ENCODE results near the gene GALNT17.

The GALNT17 gene

DNA sequence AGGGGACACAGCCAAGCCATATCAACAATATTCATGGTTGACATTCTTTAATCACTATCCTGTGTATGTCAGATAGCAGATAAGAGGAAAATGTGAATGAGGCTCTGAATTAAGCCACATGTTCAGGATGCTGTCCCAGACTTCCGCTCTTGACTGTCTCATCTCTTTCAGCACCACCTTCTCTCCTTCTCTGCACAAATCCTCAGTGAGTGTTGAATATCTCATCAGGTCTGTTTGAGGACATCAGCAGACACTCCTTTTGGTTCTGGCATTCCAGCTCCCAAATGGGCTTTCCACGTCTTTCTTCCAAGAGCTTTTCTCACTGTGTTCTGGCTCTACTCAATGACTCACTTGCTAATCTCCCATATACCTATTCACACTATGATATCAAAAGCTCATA, 321.7 kb downstream of the GALNT17 start:
- no peak for DNase-seq (ENCODE audit: low spot score)
- FAIRE-seq: no peak

DNA sequence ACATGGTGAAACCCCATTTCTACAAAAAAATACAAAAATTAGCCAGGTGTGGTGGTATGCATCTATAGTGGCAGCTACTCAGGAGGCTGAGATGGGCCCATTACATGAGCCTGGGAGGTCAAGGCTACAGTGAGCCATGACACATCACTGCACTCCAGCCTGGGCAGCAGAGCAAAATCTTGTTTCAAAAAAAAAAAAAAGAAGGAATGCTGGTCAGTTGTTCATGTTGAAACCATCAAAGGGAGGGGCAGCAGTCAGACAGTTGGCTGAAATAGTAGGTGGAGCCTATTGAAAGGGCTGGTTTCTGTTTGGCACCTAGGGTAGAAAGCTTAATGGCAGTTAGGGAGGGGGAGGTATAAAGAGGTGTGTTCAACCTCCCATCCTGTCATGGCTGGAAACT, 323.0 kb downstream of the GALNT17 start:
- DNase-seq (ENCODE audit: low spot score): no peak
- no peak for FAIRE-seq

DNA sequence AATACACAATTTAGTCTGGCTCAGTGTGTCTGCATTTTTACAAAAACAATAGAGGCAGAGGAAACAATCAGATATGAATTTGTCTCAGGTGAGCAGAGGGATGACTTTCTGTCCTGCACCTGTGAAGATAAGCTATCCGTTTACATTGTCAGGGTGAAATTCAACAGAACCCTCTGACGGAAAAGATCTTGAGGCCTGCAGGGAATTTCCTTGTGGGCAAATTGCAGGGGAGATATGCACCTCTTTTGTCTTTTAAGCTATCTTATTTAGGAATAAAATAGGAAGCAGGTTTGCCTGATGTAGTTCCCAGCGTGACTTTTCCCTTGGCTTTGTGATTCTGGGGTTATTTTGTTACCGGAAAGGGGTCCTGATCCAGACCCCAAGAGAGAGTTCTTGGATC, 325.1 kb downstream of the GALNT17 start:
- no peak for FAIRE-seq

DNA sequence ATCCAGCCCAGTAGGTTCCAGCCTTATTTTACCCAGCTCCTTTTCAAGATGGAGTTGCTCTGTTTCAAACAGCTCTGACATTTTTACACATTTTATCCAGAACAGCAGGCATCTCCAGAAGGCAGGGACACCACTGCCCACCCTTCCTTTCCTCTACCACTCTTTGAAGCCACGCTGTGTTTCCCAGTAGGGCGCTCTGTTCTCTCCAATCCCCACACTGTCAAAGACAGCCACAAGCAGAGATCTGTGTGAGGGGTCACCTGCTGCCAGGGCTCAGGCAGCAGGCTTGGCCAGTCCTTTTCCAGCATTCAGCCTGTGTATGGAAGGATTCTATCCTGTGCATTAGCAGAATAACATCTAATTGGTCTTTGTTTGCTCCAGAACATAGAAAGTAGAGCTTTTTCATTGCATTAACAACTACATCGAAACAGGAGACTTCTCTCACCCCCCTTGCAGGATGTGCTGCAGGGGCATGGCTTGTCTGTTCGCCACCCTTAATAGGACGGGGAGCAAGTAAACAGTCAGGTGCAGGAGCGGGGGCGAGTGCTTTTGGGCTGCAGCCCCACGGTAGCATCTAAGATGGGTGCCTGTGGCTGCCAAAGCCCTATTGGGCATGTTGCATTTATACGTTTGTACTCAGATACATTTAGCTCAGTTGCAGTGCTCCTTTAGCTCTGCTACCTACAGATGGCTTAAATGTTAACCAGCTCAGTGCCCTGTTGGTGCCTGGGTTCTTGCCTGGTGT, 326.1 kb downstream of the GALNT17 start:
- no peak for DNase-seq (ENCODE audit: low spot score)
- FAIRE-seq: no peak

More for the DNA sequence above, 325.1 kb downstream of the GALNT17 start:
- no peak for DNase-seq (ENCODE audit: low spot score)

DNA sequence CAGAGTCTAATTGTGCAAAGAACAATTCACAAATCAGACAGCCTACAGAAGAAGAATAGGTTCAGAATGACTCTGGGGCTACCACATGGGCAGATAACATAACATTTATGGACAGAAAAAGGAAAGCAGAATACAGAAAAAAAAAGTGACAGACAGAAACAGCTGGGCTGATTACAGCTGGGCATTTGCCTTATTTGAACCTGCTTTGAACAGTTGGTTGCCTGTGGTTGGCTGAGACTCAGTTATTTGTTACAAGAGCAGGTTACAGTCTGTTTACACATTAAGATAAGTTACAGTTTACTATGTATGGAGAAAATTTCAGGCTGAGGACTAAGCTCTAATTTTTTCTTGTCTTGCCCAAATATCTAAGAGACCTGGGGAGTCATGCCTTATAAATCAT, 327.2 kb downstream of the GALNT17 start:
- DNase-seq (ENCODE audit: low spot score): no peak
- FAIRE-seq: no peak

DNA sequence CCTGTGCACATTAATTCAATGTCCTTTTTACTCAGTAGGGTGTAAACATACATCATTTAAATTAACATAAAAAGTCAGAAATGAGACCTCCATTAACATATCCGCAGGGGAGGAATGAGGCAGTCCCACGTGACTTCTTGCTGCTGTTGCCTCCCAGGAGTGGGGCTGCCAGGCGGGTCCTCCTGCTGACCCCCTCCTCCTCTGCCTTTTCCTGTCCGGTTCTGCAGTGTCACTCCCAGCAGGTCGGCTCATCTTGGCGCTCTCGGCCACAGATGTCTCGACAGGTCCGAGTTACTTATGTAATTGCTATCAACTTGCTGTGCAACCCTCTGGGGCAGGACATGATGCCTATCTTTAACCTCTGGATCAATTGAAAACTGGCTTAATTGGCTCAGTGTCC, 329.6 kb downstream of the GALNT17 start:
- FAIRE-seq: no peak
- DNase-seq (ENCODE audit: low spot score): no peak

DNA sequence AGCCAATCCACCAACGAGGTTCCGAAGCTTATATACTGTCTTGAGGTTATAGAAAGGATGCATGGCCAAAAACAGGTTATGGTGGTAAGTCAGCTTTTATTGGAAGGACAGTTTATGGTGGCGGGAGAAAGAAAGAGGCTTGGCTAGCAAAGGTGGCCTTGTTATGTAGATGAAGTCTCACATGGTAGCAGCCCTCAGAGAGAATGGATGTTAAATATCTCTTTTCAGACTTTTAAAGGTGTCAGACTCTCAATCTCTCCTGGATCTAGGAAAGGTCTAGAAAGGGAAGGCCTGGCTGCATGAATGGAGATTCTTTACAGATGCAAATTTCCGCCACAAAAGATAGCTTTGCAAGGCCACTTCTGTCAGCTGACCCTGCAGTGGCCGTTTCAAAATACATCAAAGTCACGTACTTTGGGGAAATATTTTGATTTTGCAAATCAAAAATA, 333.8 kb downstream of the GALNT17 start:
- DNase-seq (ENCODE audit: low spot score): no peak
- FAIRE-seq: no peak

DNA sequence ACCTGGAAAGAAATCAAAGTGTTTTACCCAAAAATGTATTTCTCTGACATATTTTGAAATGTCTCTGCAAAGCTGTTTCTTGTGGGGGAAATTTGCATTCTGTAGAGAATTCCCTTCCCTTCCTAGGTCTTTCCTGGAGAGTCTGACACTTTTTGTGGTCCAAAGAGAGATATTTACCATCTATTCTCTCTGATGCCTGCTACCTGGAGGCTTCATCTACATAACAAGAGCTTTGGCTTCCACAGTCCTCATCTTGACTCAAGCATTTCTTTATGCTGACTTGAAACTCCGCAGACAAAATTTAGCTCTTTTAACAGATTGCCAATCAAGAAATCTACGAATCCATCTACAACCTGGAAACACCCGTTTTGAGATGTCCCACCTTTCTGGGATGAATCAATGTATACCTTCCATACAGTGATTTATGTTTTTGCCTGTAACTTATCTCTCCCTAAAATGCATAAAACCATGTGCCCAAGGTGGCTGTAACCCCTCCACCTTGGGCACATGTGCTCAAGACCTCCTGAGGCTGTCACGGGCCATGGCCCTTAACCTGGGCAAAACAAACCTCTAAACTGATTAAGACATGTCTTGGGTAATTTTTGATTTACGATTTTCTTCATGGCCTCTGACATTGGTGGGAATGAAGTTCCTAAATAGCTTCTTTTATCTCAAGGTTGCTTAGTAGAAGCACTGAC, 334.7 kb downstream of the GALNT17 start:
- DNase-seq (ENCODE audit: low spot score): no peak
- FAIRE-seq: no peak

DNA sequence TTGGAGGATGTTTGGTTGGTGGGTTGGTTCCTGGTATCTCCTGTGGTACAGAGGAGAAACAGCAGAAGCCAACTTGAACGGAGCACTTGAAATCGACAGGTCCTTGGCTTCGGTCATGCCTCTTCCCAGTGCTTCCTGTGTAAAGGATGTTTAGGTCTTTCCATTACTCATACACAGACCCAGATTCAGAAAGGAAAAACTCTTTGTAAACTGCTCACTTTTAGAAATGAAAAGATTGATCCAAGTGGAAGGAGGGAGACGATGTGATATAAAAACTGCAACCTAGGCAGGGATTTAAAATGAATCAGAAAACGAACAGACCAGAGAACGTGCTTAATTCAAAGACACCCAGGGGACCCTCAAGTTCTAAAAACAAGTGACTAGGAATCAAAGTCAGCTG, 338.4 kb downstream of the GALNT17 start:
- DNase-seq (ENCODE audit: low spot score) (no peak), FAIRE-seq (no peak)

DNA sequence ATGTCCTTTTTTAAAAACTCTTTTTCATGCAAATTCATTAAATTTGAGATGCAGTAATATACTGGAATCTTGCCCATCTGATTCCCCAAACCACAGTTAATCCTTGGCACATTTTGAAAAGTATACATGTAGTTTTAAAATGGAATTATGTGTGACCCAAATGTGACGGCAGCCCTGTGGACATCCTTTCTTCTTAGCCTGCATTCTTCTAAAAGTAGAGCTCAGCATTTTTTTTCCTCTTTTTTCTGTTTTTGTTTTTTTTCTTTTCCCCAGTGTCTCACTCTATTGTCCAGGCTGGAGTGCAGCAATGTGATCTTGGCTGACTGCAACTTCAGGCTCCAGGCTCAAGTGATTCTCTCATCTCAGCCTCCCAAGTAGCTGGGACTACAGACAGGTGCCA, 338.9 kb downstream of the GALNT17 start:
- no peak for FAIRE-seq
- no peak for DNase-seq (ENCODE audit: low spot score)

DNA sequence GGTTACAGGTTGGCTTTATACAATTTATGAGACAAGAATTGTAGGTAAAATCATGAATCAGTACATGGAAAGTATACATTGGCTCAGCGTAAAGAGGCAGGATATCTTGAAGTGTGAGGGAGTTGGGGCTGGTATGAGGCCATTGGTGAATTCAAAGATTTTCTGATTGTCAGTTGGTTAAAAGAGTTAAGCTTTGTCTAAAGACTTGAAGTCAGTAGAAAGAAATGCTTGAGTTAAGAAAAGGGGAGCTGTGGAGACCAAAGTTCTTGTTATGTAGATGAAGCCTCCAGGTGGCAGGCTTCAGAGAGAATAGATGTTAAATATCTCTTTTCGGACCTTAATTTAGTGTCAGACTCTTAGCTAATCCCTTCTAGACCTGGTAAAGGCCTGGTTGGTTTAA, 341.0 kb downstream of the GALNT17 start:
- FAIRE-seq (no peak), DNase-seq (ENCODE audit: low spot score) (no peak)

DNA sequence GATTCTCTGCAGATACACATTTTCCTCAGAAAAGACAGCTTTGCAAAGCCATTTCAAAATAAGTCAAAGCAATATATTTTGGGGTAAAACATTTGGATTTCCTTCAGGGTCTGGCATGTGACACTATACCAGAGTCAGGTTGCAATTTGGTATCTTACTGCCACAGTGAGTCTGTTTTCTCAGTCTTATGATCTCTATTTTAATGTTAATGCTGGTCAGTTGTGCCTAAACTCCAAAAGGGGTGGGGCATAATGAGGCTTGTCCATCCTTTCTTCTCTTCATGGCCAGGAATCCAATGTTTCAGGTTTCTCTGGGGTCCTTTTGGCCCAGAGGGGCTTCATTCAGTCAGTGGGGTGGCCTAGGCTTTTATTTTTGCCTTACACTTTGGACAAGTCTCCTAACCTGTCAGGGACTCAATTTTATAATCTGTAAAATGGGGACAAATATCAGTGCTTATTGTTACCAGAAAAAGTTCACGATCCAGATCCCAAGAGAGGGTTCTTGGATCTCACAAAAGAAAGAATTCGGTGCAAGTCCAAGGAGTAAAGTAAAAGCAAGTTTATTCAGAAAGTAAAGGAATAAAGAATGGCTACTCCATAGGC, 341.5 kb downstream of the GALNT17 start:
- DNase-seq (ENCODE audit: low spot score) (no peak), FAIRE-seq (no peak)

DNA sequence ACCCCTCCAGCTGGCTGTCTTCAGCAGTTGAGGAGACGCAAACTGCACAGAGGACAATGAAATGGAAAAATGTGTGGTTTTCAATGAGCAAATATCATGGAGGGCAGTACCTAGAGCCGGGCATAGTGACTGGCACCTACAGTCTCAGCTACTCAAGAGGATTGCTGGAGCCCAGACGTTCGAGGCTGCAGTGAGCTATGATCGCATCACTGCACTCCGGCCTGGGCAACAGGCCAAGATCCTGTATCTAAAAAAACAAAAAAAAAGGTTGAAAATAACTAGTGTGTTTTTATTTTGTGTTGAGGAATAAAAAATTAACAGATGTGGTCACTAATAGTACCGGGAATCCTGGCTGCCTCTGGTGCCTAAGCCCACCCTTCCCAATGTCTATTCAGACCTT, 345.5 kb downstream of the GALNT17 start:
- FAIRE-seq (no peak), DNase-seq (ENCODE audit: low spot score) (no peak)

DNA sequence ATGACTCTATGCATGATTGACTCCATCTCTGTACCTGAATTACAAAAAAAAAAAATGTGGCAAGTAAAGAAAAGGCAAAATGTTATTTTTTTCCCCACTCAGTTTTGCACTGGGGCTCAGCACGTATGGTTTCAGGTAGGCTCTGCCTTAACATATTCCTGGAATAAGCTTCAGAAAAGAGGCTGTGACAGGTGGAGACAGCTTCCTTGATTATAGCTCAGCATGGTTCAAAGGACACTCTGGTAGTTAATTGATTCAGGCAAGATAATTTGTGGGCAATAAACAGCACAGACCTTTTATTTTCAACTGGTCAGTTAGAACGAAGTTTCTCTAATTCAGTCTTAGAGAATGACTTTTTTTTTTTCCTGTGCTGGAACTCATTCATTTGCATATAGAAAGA, 347.3 kb downstream of the GALNT17 start:
- no peak for FAIRE-seq
- no peak for DNase-seq (ENCODE audit: low spot score)

DNA sequence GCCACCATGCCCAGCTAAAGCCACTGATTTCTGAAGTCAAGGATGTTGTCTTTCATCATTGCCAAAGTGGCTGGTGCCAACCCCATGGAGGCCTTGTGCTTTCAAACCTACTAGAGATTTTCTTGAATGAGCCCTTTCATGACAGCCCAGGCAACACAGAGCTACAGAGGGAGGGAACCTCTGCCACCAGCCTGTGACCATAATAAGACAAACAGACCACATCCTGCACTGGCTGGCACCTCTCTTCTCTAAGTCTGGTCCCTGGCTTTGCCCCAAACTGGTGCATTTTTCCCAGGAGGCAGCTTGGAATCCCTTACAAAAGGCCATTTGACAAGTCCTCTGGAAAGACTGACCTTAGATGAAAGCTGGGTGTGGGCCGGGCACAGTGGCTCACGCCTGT, 348.8 kb downstream of the GALNT17 start:
- DNase-seq (ENCODE audit: low spot score): no peak
- FAIRE-seq: no peak

DNA sequence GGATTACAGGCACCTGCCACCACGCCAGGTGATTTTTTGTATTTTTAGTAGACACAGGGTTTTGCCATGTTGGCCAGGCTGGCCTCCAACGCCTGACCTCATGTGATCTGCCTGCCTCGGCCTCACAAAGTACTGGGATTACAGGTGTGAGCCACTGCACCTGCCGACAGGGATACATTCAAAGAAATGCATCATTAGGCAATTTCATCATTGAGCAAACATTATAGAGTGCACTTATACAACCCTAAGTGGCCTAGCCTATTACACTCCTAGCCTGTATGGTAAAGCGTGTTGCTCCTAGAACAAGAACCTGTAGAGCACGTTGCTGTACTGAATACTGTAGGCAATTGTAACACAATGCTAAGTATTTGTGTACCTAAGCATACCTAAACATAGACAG, 350.3 kb downstream of the GALNT17 start:
- FAIRE-seq: no peak
- DNase-seq (ENCODE audit: low spot score): no peak

DNA sequence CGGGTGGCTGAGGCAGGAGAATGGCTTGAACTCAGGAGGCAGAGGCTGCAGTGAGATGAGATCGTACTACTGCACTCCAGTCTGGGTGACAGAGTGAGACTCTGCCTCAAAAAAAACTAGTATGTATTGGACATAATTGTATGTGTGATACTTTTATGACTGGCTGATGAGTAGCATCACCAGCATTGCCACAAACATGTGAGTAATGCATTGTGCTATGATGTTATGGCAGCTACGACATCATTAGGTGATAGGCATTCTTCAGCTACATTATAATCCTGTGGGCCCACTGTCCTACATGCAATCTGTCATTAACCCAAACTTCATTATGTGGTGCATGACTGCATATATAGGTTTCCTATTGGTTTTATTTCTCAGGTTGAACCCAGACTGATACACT, 352.4 kb downstream of the GALNT17 start:
- DNase-seq (ENCODE audit: low spot score) (no peak), FAIRE-seq (no peak)

DNA sequence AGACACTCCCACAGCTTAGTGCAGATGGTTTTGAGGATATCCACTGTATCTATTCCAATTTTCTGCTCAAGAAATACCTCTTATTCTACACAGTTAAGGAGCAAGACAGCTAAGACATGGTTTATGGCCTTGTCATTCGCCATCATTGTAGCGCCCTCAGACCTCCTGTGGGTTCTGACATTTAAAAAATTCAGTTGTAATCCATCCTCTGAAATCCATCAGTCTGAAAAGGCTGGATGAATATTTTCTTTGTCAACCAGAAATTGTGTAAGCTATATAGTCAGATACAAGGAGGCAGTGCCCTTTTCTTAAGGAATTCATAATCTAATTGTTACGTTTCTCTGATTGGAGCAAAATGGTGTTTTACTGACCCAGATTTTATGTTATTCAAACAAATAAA, 353.6 kb downstream of the GALNT17 start:
- no peak for FAIRE-seq
- DNase-seq (ENCODE audit: low spot score): no peak

DNA sequence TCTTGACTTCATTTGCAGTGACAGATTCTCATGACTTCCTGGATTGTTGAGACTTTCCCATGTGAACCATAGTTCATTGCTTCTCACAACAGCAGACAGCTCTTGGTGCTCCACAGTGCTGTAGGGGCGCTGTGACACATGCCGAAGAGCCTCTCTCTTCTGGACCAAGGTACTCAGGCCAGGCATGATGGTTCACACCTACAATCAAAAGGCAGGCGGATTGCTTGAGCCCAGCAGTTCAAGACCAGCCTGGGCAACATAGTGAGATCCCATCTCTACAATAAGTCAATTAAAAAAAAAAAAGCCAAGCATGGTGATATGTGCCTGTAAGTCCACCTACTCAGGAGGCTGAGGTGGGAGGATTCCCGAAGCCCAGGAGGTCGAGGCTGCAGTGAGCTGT, 354.5 kb downstream of the GALNT17 start:
- DNase-seq (ENCODE audit: low spot score) (no peak), FAIRE-seq (no peak)

DNA sequence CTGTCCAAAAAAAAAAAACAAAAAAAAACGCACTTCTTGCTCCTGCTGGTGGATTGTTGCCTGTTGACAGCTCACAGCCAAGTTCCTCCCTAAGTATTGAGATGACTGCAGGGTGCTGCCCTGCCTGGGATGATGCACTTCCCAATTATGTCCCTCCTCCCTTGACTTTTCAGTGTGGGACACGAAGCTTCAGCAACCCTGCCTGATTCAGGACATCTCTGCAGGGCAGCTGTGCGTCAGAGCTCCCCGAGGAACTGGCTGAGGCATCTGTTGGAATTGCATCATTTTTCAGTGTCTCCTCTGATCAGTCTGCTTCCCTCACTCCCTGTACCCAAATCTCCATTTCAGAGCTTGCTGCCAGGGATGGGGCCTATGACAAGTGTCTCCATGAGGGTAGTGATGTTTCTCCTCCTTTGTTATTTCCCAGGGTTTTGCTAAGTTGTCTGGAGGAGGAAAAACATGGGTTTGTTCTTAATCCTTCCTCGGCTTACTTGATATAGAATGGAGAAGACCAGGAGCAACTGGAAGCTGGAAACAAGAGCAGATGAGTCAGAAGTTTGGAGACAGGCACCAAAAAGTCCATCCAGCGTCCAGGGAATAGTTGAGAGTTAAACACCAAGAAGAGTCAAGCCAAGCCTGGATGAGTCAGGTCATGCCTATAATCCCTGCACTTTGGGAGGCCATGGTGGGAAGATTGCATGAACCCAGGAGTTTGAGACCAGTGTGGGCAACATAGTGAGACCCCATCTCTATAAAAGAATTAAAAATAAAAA, 355.1 kb downstream of the GALNT17 start:
- FAIRE-seq: no peak

DNA sequence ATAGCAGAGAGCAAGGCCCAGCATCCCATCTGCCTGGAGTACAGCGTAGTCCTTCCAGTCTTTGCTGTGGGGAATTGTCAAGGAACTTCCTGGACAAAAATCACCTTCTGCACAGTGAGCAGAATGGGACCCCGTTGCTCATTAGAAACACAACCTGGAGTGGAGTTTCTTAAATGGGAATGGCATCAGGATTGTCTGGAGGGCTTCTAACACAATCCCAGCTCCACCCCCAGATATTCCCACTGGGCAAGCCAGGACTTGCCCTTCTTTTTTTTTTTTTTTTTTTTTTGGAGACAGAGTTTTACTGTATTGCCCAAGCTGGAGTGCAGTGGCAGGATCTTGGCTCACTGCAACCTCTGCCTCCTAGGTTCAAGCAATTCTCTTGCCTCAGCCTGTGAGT, 356.4 kb downstream of the GALNT17 start:
- FAIRE-seq (no peak), DNase-seq (ENCODE audit: low spot score) (no peak)

More for the DNA sequence above, 355.1 kb downstream of the GALNT17 start:
- DNase-seq (ENCODE audit: low spot score): no peak

DNA sequence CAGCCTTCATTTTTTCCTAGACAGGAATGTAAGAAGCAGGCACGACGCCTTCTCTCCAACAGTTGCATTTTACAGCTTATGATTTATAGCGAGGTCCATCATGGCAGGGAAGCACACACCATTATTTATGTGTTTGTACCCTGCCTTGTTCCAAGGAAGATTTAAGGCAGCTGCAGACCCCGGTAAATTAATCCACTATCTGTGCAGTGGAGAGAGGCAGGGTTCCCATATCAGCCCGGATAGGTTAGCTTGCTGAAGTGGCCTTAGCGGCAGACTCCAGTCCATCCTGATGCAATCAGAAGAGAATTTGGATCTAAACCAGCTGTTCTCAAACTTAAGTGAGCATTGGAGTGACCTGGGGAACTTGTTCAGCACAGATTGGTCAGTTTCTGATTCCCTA, 359.4 kb downstream of the GALNT17 start:
- DNase-seq (ENCODE audit: low spot score) (no peak), FAIRE-seq (no peak)
